ENCODE data around the gene DNLZ. TPM values are rescaled to one million over a fixed set of nuclear protein-coding genes. Genes with fewer than 3 reads are reported as not detected.

The DNLZ gene
- total RNA-seq, 1 experiment from 2014 or later, result 26.5 TPM

DNA sequence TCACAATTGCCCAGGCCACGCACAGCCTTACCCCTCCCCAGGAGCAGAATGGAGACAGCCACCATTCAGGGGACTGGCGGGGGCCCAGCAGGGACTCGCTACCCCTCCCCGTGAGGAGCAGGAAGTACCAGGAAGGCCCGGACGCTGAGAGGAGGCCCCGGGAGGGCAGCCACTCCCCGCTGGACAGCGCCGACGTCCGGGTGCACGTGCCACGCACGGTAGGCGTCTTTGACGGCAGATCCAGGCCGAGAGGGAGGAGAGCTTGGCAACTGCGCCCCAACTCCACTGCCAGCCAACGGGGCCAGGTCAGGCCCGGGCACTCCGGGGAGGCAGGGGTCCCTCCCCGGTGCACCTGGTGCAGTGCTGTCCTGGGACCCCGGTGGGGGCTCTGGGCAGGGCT, 14.0 kb downstream of the DNLZ start:
- ATAC-seq, result no peak
- intact Hi-C loops (cut with micrococcal nuclease; ENCODE audit: unreplicated experiment), result no loop called here
- POLR2A ChIA-PET, result no interaction called here

DNA sequence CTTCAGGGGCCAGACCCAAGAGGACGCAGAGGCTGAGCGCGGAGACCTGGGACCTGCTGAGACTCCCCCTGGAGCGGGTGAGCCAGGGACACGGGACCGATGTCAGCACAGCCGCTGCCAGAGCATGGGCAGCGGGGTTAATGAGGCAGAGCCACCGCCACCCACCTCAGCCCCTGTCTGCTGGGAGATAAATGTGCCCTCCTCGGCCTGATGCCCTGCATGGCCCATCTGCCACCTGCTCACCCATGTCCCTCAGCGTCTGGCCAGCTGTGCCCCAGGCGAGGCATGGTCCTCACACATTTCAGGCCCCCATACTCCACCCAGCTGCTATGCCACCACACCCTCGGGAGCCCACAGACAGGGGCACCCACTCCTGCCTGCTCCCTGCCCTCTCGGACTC, 14.9 kb downstream of the DNLZ start:
- intact Hi-C loops (cut with micrococcal nuclease; ENCODE audit: unreplicated experiment), result no loop called here
- in situ Hi-C loops (cut with HindIII; ENCODE audit: low pct_unique_long_range_greater_than_20kb, low sequenced_read_pairs), result no loop called here
- ATAC-seq, result no peak

More for the DNA sequence above, 14.0 kb downstream of the DNLZ start:
- Histone ChIP-seq H3K36me3 (ENCODE audit: control insufficient read depth, insufficient read depth, low read length) (no peaks in the 10 kb centered on the region), H3K4me3 (ENCODE audit: low read depth in 2 of 2, low read length in 2 of 2) (no peak overlapping the region), H3K27ac (ENCODE audit: low read length) (no peak overlapping the region), H3K27me3 (ENCODE audit: control insufficient read depth, insufficient read depth, low read length) (no peaks in the 10 kb centered on the region), H3K4me1 (ENCODE audit: control insufficient read depth, insufficient read depth, low read length) (peaks cover 15% of the 10 kb centered on the region), H3K9me3 (ENCODE audit: control insufficient read depth, insufficient read depth, low read depth, low read length) (no peaks in the 10 kb centered on the region)
- no peak for DNase-seq (ENCODE audit: low read depth, low spot score)
- no TSS peak for BruUV-seq (replicated peaks)
- in situ Hi-C loops (cut with HindIII; ENCODE audit: low pct_unique_long_range_greater_than_20kb, low sequenced_read_pairs), result no loop called here
- CTCF ChIA-PET, result no interaction called here
- no peak for TF ChIP-seq POLR2AphosphoS5 (IDR thresholded peaks at IDR 0.05; ENCODE audit: low read depth, low read length)
- TF ChIP-seq, protein P1, sequence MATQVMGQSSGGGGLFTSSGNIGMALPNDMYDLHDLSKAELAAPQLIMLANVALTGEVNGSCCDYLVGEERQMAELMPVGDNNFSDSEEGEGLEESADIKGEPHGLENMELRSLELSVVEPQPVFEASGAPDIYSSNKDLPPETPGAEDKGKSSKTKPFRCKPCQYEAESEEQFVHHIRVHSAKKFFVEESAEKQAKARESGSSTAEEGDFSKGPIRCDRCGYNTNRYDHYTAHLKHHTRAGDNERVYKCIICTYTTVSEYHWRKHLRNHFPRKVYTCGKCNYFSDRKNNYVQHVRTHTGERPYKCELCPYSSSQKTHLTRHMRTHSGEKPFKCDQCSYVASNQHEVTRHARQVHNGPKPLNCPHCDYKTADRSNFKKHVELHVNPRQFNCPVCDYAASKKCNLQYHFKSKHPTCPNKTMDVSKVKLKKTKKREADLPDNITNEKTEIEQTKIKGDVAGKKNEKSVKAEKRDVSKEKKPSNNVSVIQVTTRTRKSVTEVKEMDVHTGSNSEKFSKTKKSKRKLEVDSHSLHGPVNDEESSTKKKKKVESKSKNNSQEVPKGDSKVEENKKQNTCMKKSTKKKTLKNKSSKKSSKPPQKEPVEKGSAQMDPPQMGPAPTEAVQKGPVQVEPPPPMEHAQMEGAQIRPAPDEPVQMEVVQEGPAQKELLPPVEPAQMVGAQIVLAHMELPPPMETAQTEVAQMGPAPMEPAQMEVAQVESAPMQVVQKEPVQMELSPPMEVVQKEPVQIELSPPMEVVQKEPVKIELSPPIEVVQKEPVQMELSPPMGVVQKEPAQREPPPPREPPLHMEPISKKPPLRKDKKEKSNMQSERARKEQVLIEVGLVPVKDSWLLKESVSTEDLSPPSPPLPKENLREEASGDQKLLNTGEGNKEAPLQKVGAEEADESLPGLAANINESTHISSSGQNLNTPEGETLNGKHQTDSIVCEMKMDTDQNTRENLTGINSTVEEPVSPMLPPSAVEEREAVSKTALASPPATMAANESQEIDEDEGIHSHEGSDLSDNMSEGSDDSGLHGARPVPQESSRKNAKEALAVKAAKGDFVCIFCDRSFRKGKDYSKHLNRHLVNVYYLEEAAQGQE (IDR thresholded peaks at IDR 0.05; ENCODE audit: insufficient read depth in 1 of 2, low read depth in 2 of 2, low read length in 1 of 2), result no peak
- TF ChIP-seq SIN3A (IDR thresholded peaks at IDR 0.05; ENCODE audit: borderline replicate concordance, insufficient read depth, low read depth, low read length), result no peak
- TF ChIP-seq TCF7L2 (IDR thresholded peaks at IDR 0.05; ENCODE audit: low read depth, low read length), result no peak
- TF ChIP-seq, protein P2, sequence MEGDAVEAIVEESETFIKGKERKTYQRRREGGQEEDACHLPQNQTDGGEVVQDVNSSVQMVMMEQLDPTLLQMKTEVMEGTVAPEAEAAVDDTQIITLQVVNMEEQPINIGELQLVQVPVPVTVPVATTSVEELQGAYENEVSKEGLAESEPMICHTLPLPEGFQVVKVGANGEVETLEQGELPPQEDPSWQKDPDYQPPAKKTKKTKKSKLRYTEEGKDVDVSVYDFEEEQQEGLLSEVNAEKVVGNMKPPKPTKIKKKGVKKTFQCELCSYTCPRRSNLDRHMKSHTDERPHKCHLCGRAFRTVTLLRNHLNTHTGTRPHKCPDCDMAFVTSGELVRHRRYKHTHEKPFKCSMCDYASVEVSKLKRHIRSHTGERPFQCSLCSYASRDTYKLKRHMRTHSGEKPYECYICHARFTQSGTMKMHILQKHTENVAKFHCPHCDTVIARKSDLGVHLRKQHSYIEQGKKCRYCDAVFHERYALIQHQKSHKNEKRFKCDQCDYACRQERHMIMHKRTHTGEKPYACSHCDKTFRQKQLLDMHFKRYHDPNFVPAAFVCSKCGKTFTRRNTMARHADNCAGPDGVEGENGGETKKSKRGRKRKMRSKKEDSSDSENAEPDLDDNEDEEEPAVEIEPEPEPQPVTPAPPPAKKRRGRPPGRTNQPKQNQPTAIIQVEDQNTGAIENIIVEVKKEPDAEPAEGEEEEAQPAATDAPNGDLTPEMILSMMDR (IDR thresholded peaks at IDR 0.05), result no peak

More for the DNA sequence above, 14.9 kb downstream of the DNLZ start:
- no peaks in the 10 kb centered on the region for H3K36me3 ChIP-seq (ENCODE audit: control insufficient read depth, insufficient read depth, low read length)
- peaks cover 7% of the 10 kb centered on the region for H3K4me1 ChIP-seq (ENCODE audit: control insufficient read depth, insufficient read depth, low read length)
- no peaks in the 10 kb centered on the region for H3K27me3 ChIP-seq (ENCODE audit: control insufficient read depth, insufficient read depth, low read length)
- no TSS peak for BruUV-seq (replicated peaks)
- ChIA-PET POLR2A (no interaction called here), CTCF (no interaction called here)
- no peak overlapping the region for H3K4me3 ChIP-seq (ENCODE audit: low read depth in 2 of 2, low read length in 2 of 2)
- no peak for DNase-seq (ENCODE audit: low read depth, low spot score)
- TF ChIP-seq TCF7L2 (IDR thresholded peaks at IDR 0.05; ENCODE audit: low read depth, low read length), result no peak
- no peak for TF ChIP-seq POLR2AphosphoS5 (IDR thresholded peaks at IDR 0.05; ENCODE audit: low read depth, low read length)
- TF ChIP-seq SIN3A (IDR thresholded peaks at IDR 0.05; ENCODE audit: borderline replicate concordance, insufficient read depth, low read depth, low read length), result no peak
- TF ChIP-seq, protein P1 (IDR thresholded peaks at IDR 0.05; ENCODE audit: insufficient read depth in 1 of 2, low read depth in 2 of 2, low read length in 1 of 2), result no peak
- TF ChIP-seq, protein P2 (IDR thresholded peaks at IDR 0.05), result no peak
- H3K27ac ChIP-seq (ENCODE audit: low read length), result no peak overlapping the region
- no peaks in the 10 kb centered on the region for H3K9me3 ChIP-seq (ENCODE audit: control insufficient read depth, insufficient read depth, low read depth, low read length)
